PC-3 (cell line): ENCODE results near the gene GBP5.

Experiments
- CTCF ChIP-seq: fragments of 300-600 bp; sonication (generic); conservative IDR thresholded peaks from 2 replicates; pipeline ENCODE4 v1.5.1; 2017; ENCODE audit warnings: antibody characterized with exemption, low read depth, mild to moderate bottlenecking, low read length
- EZH2 ChIP-seq: fragments of 300-600 bp; sonication (generic); IDR thresholded peaks from one replicate; pipeline ENCODE4 v1.6.1; 2017; ENCODE audit warnings: antibody characterized with exemption, mild to moderate bottlenecking, low read length; ENCODE audit not compliant: unreplicated experiment

- TF ChIP-seq CTCF (no peak), EZH2 (no peak)
Measured at GRCh38 chr1:89288051-89288340, 15.3 kb upstream of the GBP5 start.
